Measurements from ENCODE around the gene NFE2L1.

DNA sequence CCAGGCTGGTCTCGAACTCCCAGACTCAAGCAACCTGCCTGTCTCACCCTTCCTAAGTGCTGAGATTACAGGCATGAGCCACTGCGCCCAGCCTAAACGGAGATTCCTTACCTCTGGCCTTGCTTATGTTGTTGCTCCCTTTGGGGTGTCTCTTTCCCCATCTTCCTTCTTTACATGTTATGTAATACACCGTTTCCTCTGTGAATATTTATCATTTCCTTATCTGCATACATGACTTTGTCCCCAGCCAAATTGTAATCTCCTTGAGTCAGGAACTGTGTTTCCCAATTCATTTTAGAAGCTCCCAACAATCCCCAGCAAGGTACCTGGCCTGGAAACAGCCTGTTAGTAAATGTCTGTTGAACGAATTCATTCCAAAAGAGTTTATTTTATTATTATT lies 26.2 kb upstream of the NFE2L1 start:
- TF ChIP-seq, protein P1, sequence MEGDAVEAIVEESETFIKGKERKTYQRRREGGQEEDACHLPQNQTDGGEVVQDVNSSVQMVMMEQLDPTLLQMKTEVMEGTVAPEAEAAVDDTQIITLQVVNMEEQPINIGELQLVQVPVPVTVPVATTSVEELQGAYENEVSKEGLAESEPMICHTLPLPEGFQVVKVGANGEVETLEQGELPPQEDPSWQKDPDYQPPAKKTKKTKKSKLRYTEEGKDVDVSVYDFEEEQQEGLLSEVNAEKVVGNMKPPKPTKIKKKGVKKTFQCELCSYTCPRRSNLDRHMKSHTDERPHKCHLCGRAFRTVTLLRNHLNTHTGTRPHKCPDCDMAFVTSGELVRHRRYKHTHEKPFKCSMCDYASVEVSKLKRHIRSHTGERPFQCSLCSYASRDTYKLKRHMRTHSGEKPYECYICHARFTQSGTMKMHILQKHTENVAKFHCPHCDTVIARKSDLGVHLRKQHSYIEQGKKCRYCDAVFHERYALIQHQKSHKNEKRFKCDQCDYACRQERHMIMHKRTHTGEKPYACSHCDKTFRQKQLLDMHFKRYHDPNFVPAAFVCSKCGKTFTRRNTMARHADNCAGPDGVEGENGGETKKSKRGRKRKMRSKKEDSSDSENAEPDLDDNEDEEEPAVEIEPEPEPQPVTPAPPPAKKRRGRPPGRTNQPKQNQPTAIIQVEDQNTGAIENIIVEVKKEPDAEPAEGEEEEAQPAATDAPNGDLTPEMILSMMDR (IDR thresholded peaks at IDR 0.05; ENCODE audit: poor library complexity): no peak
- no peak for TF ChIP-seq EZH2 (IDR thresholded peaks at IDR 0.05; ENCODE audit: borderline replicate concordance)

All from hepatocyte (in vitro differentiated cells).